Esophagus (tissue), 2 donors: ENCODE results near the gene OPHN1. TPM values are rescaled to one million over a fixed set of nuclear protein-coding genes. Genes with fewer than 3 reads are reported as not detected.

Experiments
- H3K27ac ChIP-seq, 2 donors: one replicate each; pipeline ENCODE4 v1.5.1; 2013; ENCODE audit warnings: low read depth in 2 of 2, mild to moderate bottlenecking in 2 of 2, inconsistent platforms in 1 of 2, low read length in 1 of 2, moderate library complexity in 1 of 2
- H3K27me3 ChIP-seq, 2 donors: one replicate each; pipeline ENCODE4 v1.6.1; 2013; ENCODE audit warnings: low read length in 2 of 2, control low read depth in 1 of 2, mild to moderate bottlenecking in 1 of 2; ENCODE audit not compliant: insufficient read depth in 2 of 2, control insufficient read depth in 1 of 2
- H3K36me3 ChIP-seq, 2 donors: one replicate each; pipeline ENCODE4 v1.6.1; 2013; ENCODE audit warnings: low read length in 1 of 2; ENCODE audit not compliant: control insufficient read depth in 2 of 2, insufficient read depth in 2 of 2
- H3K4me1 ChIP-seq, 2 donors: one replicate each; pipeline ENCODE4 v1.6.1; 2013; ENCODE audit warnings: low read length in 1 of 2; ENCODE audit not compliant: control insufficient read depth in 2 of 2, insufficient read depth in 2 of 2
- H3K4me3 ChIP-seq, 2 donors: one replicate each; pipeline ENCODE4 v1.5.1; 2013; ENCODE audit warnings: low read length in 2 of 2, mild to moderate bottlenecking in 2 of 2, low read depth in 1 of 2, moderate library complexity in 1 of 2
- H3K9me3 ChIP-seq, 2 donors: one replicate each; pipeline ENCODE4 v1.6.1; 2013; ENCODE audit warnings: mild to moderate bottlenecking in 2 of 2, low read depth in 1 of 2, low read length in 1 of 2, moderate library complexity in 1 of 2; ENCODE audit not compliant: control insufficient read depth in 2 of 2, insufficient read depth in 1 of 2
- WGBS, 2 donors: extraction: QIAGEN DNeasy Blood & Tissue Kit; methylation state at CpG; one replicate each; pipeline ENCODE4 v1.1.7; 2013; 5-methylcytosine and 5-hydroxymethylcytosine counted together
- polyA plus RNA-seq, 2 donors: library from polyadenylated mRNA; stranded (reverse); fragments of 200-250 nt; gene quantifications; one replicate each; pipeline ENCODE4 v1.2.3, GENCODE V29; 2013
- donor health status: healthy with polysubstance abuse.
- donor health status: Bipolar disorder and iron deficiency.

The OPHN1 gene
- polyA plus RNA-seq, 2 donors: 0.96 to 1.2 TPM

DNA sequence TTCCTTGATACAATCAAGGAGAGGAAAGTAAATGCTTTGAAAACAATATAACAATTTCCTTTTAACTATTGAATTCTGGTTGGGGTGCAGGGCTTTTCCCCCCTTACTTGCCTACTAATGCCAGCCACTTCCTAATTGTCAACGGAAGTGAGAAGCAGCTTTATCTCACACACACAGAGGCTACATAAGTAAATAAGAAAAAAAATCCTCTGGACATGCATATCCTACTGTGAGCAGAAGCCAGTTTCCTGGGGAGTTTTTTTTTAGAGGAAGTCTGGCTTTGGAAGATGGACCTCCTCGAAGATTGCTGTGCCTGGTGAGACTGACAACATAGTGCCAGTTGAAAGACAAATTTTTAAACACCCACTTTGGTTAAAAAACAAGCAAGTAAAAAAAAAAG, 180.6 kb downstream of the OPHN1 start:
- H3K27ac ChIP-seq: no peak overlapping the region
- H3K4me1 ChIP-seq: no peaks in the 10 kb centered on the region
- H3K27me3 ChIP-seq: no peaks in the 10 kb centered on the region
- H3K4me3 ChIP-seq: no peak overlapping the region
- H3K9me3 ChIP-seq: no peaks in the 10 kb centered on the region
- H3K36me3 ChIP-seq: no peaks in the 10 kb centered on the region
- 46 to 48% methylated on average over 2 of the region's 2 CpGs for WGBS, 2 donors

GRCh38 chrX:68249903-68250302, 183.4 kb downstream of the OPHN1 start:
- H3K27me3 ChIP-seq: no peaks in the 10 kb centered on the region
- no peaks in the 10 kb centered on the region for H3K36me3 ChIP-seq
- H3K27ac ChIP-seq: no peak overlapping the region
- H3K4me1 ChIP-seq: no peaks in the 10 kb centered on the region
- H3K4me3 ChIP-seq: no peak overlapping the region
- no peaks in the 10 kb centered on the region for H3K9me3 ChIP-seq
- WGBS, 2 donors: 67 to 73% methylated on average over 2 of the region's 2 CpGs

GRCh38 chrX:68249401-68249831, 183.9 kb downstream of the OPHN1 start:
- Histone ChIP-seq H3K4me1 (no peaks in the 10 kb centered on the region), H3K9me3 (no peaks in the 10 kb centered on the region), H3K36me3 (no peaks in the 10 kb centered on the region), H3K27ac (no peak overlapping the region), H3K27me3 (no peaks in the 10 kb centered on the region), H3K4me3 (no peak overlapping the region)
- whole genome bisulfite sequencing, 2 donors: 31 to 60% methylated on average over 5 of the region's 5 CpGs

- H3K4me3 ChIP-seq: no peak overlapping the region
- H3K27me3 ChIP-seq: peaks cover 0 to 4% of the 10 kb centered on the region in 2 donors
- 72 to 92% methylated on average over 7 of the region's 7 CpGs for WGBS, 2 donors
Measured at GRCh38 chrX:68238568-68238967, 194.7 kb downstream of the OPHN1 start.

GRCh38 chrX:68234171-68234910, 199.0 kb downstream of the OPHN1 start:
- H3K4me3 ChIP-seq: no peak overlapping the region
- 71 to 80% methylated on average over 6 of the region's 6 CpGs for WGBS, 2 donors
- no peaks in the 10 kb centered on the region for H3K36me3 ChIP-seq
- H3K4me1 ChIP-seq: no peaks in the 10 kb centered on the region
- H3K9me3 ChIP-seq: no peaks in the 10 kb centered on the region
- no peak overlapping the region for H3K27ac ChIP-seq
- peaks cover 0 to 4% of the 10 kb centered on the region in 2 donors for H3K27me3 ChIP-seq

More at GRCh38 chrX:68238568-68238967, 194.7 kb downstream of the OPHN1 start:
- Histone ChIP-seq H3K36me3 (no peaks in the 10 kb centered on the region), H3K4me1 (no peaks in the 10 kb centered on the region), H3K27ac (no peak overlapping the region), H3K9me3 (no peaks in the 10 kb centered on the region)

GRCh38 chrX:68232206-68232605, 201.1 kb downstream of the OPHN1 start:
- Histone ChIP-seq H3K4me1 (no peaks in the 10 kb centered on the region), H3K27me3 (no peaks in the 10 kb centered on the region), H3K4me3 (no peak overlapping the region), H3K9me3 (no peaks in the 10 kb centered on the region), H3K27ac (no peak overlapping the region), H3K36me3 (no peaks in the 10 kb centered on the region)
- 47 to 71% methylated on average over 5 of the region's 5 CpGs for WGBS, 2 donors

- Histone ChIP-seq H3K4me3 (no peak overlapping the region), H3K4me1 (no peaks in the 10 kb centered on the region), H3K27me3 (no peaks in the 10 kb centered on the region), H3K36me3 (no peaks in the 10 kb centered on the region), H3K27ac (no peak overlapping the region), H3K9me3 (no peaks in the 10 kb centered on the region)
- 78 to 82% methylated on average over 1 of the region's 1 CpG for WGBS, 2 donors
Measured at GRCh38 chrX:68209008-68209407, 224.3 kb downstream of the OPHN1 start.

GRCh38 chrX:68204521-68205038, 228.7 kb downstream of the OPHN1 start:
- H3K9me3 ChIP-seq: no peaks in the 10 kb centered on the region
- no peaks in the 10 kb centered on the region for H3K36me3 ChIP-seq
- H3K4me3 ChIP-seq: no peak overlapping the region
- no peaks in the 10 kb centered on the region for H3K4me1 ChIP-seq
- H3K27ac ChIP-seq: no peak overlapping the region
- 70 to 81% methylated on average over 1 of the region's 1 CpG for WGBS, 2 donors
- H3K27me3 ChIP-seq: no peaks in the 10 kb centered on the region

DNA sequence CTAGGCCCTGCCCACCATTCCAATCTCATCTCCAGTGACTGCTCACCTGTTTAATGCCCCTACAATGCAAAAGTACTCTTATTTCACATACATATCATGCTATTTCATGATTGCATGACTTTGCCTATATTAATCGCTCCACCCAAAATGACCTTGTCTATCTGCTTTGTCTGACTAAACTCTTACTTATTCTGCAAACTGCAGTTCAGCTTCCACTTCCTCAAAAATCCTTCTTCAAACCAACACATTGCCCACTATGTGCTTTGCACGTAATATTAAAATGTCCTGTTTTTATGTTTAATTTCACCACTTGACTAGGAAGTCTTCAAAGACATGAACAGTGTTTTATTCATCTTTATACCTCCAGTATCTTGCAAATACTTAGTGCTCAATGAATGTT, 229.6 kb downstream of the OPHN1 start:
- Histone ChIP-seq H3K36me3 (no peaks in the 10 kb centered on the region), H3K9me3 (no peaks in the 10 kb centered on the region)
- 82 to 93% methylated on average over 2 of the region's 2 CpGs for WGBS, 2 donors

GRCh38 chrX:68203211-68203610, 230.1 kb downstream of the OPHN1 start:
- H3K4me1 ChIP-seq: no peaks in the 10 kb centered on the region
- no peaks in the 10 kb centered on the region for H3K27me3 ChIP-seq
- H3K27ac ChIP-seq: no peak overlapping the region
- no peaks in the 10 kb centered on the region for H3K9me3 ChIP-seq
- H3K4me3 ChIP-seq: no peak overlapping the region
- 53 to 79% methylated on average over 1 of the region's 1 CpG for WGBS, 2 donors
- no peaks in the 10 kb centered on the region for H3K36me3 ChIP-seq

More for the DNA sequence above, 229.6 kb downstream of the OPHN1 start:
- Histone ChIP-seq H3K27me3 (no peaks in the 10 kb centered on the region), H3K27ac (no peak overlapping the region), H3K4me1 (no peaks in the 10 kb centered on the region), H3K4me3 (no peak overlapping the region)
